ENCODE results near the gene TMEM184B.

The TMEM184B gene

DNA sequence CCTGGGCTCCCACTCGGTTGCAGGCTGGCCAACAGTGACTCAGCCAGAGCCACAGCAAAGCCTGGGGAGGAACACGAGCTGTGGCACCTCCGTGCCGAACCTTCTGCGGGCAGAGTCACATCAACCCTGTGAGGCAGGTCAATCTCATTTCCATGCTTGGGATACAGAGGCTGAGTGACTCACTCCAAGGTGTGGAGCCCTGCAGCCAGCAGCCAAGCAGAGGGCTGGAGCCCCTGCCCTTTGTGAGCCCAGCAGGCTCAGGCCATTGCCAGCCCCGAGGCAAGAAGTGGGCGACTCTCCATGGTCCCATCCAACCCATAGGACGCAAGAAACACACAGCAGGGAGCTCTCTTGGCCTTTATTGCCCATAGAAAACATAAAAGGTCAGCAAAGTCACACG is 23.1 kb upstream of the TMEM184B start:
- no peak for TF ChIP-seq SUZ12 (IDR thresholded peaks at IDR 0.05; ENCODE audit: extremely low read depth, insufficient read depth, insufficient read length)
- TF ChIP-seq ZNF274 (IDR thresholded peaks at IDR 0.05; ENCODE audit: low read depth, low read length), result no peak
- no peak for TF ChIP-seq YY1 (IDR thresholded peaks at IDR 0.05; ENCODE audit: insufficient read depth, insufficient read length)
- H3K4me3 ChIP-seq (ENCODE audit: insufficient read length, low read depth), result no peak overlapping the region
- H3K9me3 ChIP-seq (ENCODE audit: insufficient read depth, low read length), result no peaks in the 10 kb centered on the region
- no peak overlapping the region for H3K9ac ChIP-seq (ENCODE audit: insufficient read length, low read depth)
- no peak for DNase-seq (ENCODE audit: low read depth, low spot score)
- H3K4me1 ChIP-seq (ENCODE audit: insufficient read depth, insufficient read length), result peaks cover 16% of the 10 kb centered on the region
- peaks cover 95% of the 10 kb centered on the region for H3K36me3 ChIP-seq (ENCODE audit: insufficient read depth, insufficient read length, low read length)
- H3K27me3 ChIP-seq (ENCODE audit: insufficient read depth, insufficient read length), result no peaks in the 10 kb centered on the region

- no peak for DNase-seq (ENCODE audit: low read depth, low spot score)
- TF ChIP-seq SUZ12 (IDR thresholded peaks at IDR 0.05; ENCODE audit: extremely low read depth, insufficient read depth, insufficient read length) (no peak), YY1 (IDR thresholded peaks at IDR 0.05; ENCODE audit: insufficient read depth, insufficient read length) (no peak), ZNF274 (IDR thresholded peaks at IDR 0.05; ENCODE audit: low read depth, low read length) (no peak)
- Histone ChIP-seq H3K27me3 (ENCODE audit: insufficient read depth, insufficient read length) (no peaks in the 10 kb centered on the region), H3K4me1 (ENCODE audit: insufficient read depth, insufficient read length) (peaks cover 14% of the 10 kb centered on the region), H3K9ac (ENCODE audit: insufficient read length, low read depth) (no peak overlapping the region), H3K9me3 (ENCODE audit: insufficient read depth, low read length) (no peaks in the 10 kb centered on the region), H3K36me3 (ENCODE audit: insufficient read depth, insufficient read length, low read length) (peaks cover 94% of the 10 kb centered on the region), H3K4me3 (ENCODE audit: insufficient read length, low read depth) (no peak overlapping the region)
Measured at GRCh38 chr22:38295339-38295738, 22.5 kb upstream of the TMEM184B start.

GRCh38 chr22:38294193-38294592 is 21.4 kb upstream of the TMEM184B start:
- H3K36me3 ChIP-seq (ENCODE audit: insufficient read depth, insufficient read length, low read length), result peaks cover 95% of the 10 kb centered on the region
- H3K4me1 ChIP-seq (ENCODE audit: insufficient read depth, insufficient read length), result peaks cover 8% of the 10 kb centered on the region
- H3K4me3 ChIP-seq (ENCODE audit: insufficient read length, low read depth), result no peak overlapping the region
- no peak for DNase-seq (ENCODE audit: low read depth, low spot score)
- H3K27me3 ChIP-seq (ENCODE audit: insufficient read depth, insufficient read length), result no peaks in the 10 kb centered on the region
- H3K9me3 ChIP-seq (ENCODE audit: insufficient read depth, low read length), result no peaks in the 10 kb centered on the region
- TF ChIP-seq SUZ12 (IDR thresholded peaks at IDR 0.05; ENCODE audit: extremely low read depth, insufficient read depth, insufficient read length) (no peak), ZNF274 (IDR thresholded peaks at IDR 0.05; ENCODE audit: low read depth, low read length) (no peak), YY1 (IDR thresholded peaks at IDR 0.05; ENCODE audit: insufficient read depth, insufficient read length) (no peak)
- no peak overlapping the region for H3K9ac ChIP-seq (ENCODE audit: insufficient read length, low read depth)

GRCh38 chr22:38292694-38293093 is 19.9 kb upstream of the TMEM184B start:
- no peak for TF ChIP-seq ZNF274 (IDR thresholded peaks at IDR 0.05; ENCODE audit: low read depth, low read length)
- TF ChIP-seq YY1 (IDR thresholded peaks at IDR 0.05; ENCODE audit: insufficient read depth, insufficient read length), result no peak
- TF ChIP-seq SUZ12 (IDR thresholded peaks at IDR 0.05; ENCODE audit: extremely low read depth, insufficient read depth, insufficient read length), result no peak
- H3K9me3 ChIP-seq (ENCODE audit: insufficient read depth, low read length), result no peaks in the 10 kb centered on the region

DNA sequence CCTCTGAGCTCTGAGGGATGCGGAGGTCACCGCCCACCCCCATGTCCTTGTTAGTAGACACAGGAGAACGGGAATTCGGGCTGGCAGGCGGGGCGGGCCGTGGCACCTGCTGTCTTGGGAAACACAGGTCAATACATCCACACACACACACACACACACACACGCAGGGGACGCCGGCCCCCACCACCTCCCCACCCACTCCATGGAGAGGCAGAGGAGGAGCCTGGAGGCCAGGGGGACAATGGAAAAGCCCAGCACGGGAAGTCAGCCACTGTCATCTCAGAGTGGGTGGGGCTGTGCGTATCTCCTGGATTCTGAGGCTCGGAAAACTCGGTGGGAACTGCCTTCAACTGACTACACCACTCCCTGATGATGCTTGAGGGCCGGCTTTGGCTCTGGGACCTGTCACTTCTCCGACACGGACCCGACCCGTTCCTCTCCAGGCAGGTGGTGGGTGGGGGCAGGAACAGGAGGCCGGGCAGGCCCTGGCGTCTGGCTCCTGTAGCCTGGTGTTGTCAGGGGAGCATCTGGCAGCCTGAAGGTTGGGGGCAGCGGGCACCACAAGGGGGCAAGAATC is 18.5 kb upstream of the TMEM184B start:
- Histone ChIP-seq H3K4me3 (ENCODE audit: insufficient read length, low read depth) (no peak overlapping the region), H3K4me1 (ENCODE audit: insufficient read depth, insufficient read length) (peaks cover 9% of the 10 kb centered on the region), H3K36me3 (ENCODE audit: insufficient read depth, insufficient read length, low read length) (peaks cover 68% of the 10 kb centered on the region), H3K9me3 (ENCODE audit: insufficient read depth, low read length) (no peaks in the 10 kb centered on the region), H3K27me3 (ENCODE audit: insufficient read depth, insufficient read length) (no peaks in the 10 kb centered on the region), H3K9ac (ENCODE audit: insufficient read length, low read depth) (no peak overlapping the region)
- DNase-seq (ENCODE audit: low read depth, low spot score), result no peak
- TF ChIP-seq YY1 (IDR thresholded peaks at IDR 0.05; ENCODE audit: insufficient read depth, insufficient read length), result no peak

More at GRCh38 chr22:38292694-38293093, 19.9 kb upstream of the TMEM184B start:
- DNase-seq (ENCODE audit: low read depth, low spot score), result no peak
- no peaks in the 10 kb centered on the region for H3K27me3 ChIP-seq (ENCODE audit: insufficient read depth, insufficient read length)
- no peak overlapping the region for H3K4me3 ChIP-seq (ENCODE audit: insufficient read length, low read depth)
- peaks cover 4% of the 10 kb centered on the region for H3K4me1 ChIP-seq (ENCODE audit: insufficient read depth, insufficient read length)
- H3K9ac ChIP-seq (ENCODE audit: insufficient read length, low read depth), result no peak overlapping the region
- peaks cover 82% of the 10 kb centered on the region for H3K36me3 ChIP-seq (ENCODE audit: insufficient read depth, insufficient read length, low read length)

GRCh38 chr22:38290347-38290746 is 17.5 kb upstream of the TMEM184B start:
- no peak for TF ChIP-seq SUZ12 (IDR thresholded peaks at IDR 0.05; ENCODE audit: extremely low read depth, insufficient read depth, insufficient read length)
- no peak for TF ChIP-seq YY1 (IDR thresholded peaks at IDR 0.05; ENCODE audit: insufficient read depth, insufficient read length)
- TF ChIP-seq ZNF274 (IDR thresholded peaks at IDR 0.05; ENCODE audit: low read depth, low read length), result no peak

DNA sequence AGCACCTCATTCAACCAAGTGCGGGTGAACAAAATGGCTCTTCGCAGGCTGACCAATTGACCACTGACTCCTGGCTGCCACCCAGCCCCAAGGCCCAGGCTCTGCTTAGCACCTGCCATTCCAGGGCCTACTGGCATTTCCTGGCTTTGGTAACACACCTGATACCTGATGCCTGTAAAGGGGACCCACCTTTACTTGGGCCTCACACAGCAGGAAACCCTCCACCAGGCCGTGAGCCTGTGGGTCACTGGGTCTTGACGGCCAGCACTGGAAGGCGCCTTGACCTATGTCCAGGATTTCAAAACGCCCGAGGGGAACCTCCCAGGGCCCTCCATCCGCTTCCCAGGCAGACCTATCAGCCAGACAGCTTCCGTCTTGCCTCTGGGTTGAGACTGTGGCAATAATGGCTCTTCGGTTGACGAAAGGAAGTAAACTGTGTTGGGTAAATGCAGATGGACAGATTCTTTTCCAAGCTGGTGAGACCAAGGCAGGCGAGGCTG is 16.8 kb upstream of the TMEM184B start:
- Histone ChIP-seq H3K9me3 (ENCODE audit: insufficient read depth, low read length) (no peaks in the 10 kb centered on the region), H3K4me1 (ENCODE audit: insufficient read depth, insufficient read length) (peaks cover 11% of the 10 kb centered on the region), H3K27me3 (ENCODE audit: insufficient read depth, insufficient read length) (no peaks in the 10 kb centered on the region), H3K36me3 (ENCODE audit: insufficient read depth, insufficient read length, low read length) (peaks cover 52% of the 10 kb centered on the region), H3K9ac (ENCODE audit: insufficient read length, low read depth) (no peak overlapping the region), H3K4me3 (ENCODE audit: insufficient read length, low read depth) (no peak overlapping the region)
- DNase-seq (ENCODE audit: low read depth, low spot score), result no peak
- TF ChIP-seq ZNF274 (IDR thresholded peaks at IDR 0.05; ENCODE audit: low read depth, low read length), result no peak
- TF ChIP-seq YY1 (IDR thresholded peaks at IDR 0.05; ENCODE audit: insufficient read depth, insufficient read length), result no peak
- no peak for TF ChIP-seq SUZ12 (IDR thresholded peaks at IDR 0.05; ENCODE audit: extremely low read depth, insufficient read depth, insufficient read length)

More at GRCh38 chr22:38290347-38290746, 17.5 kb upstream of the TMEM184B start:
- no peak overlapping the region for H3K9ac ChIP-seq (ENCODE audit: insufficient read length, low read depth)
- no peaks in the 10 kb centered on the region for H3K9me3 ChIP-seq (ENCODE audit: insufficient read depth, low read length)
- no peaks in the 10 kb centered on the region for H3K27me3 ChIP-seq (ENCODE audit: insufficient read depth, insufficient read length)
- H3K36me3 ChIP-seq (ENCODE audit: insufficient read depth, insufficient read length, low read length), result peaks cover 59% of the 10 kb centered on the region
- peaks cover 9% of the 10 kb centered on the region for H3K4me1 ChIP-seq (ENCODE audit: insufficient read depth, insufficient read length)
- H3K4me3 ChIP-seq (ENCODE audit: insufficient read length, low read depth), result no peak overlapping the region
- no peak for DNase-seq (ENCODE audit: low read depth, low spot score)

Data from NT2/D1 (cell line).